HG02623 (cell line): ENCODE data around the gene STXBP4.

Experiments
- ATAC-seq: cut with Tn5 transposase; IDR thresholded peaks from one replicate; pipeline ENCODE4 v1.9.1; 2021; ENCODE audit warnings: moderate library complexity; ENCODE audit not compliant: unreplicated experiment

The STXBP4 gene, protein sequence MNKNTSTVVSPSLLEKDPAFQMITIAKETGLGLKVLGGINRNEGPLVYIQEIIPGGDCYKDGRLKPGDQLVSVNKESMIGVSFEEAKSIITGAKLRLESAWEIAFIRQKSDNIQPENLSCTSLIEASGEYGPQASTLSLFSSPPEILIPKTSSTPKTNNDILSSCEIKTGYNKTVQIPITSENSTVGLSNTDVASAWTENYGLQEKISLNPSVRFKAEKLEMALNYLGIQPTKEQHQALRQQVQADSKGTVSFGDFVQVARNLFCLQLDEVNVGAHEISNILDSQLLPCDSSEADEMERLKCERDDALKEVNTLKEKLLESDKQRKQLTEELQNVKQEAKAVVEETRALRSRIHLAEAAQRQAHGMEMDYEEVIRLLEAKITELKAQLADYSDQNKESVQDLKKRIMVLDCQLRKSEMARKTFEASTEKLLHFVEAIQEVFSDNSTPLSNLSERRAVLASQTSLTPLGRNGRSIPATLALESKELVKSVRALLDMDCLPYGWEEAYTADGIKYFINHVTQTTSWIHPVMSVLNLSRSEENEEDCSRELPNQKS

DNA sequence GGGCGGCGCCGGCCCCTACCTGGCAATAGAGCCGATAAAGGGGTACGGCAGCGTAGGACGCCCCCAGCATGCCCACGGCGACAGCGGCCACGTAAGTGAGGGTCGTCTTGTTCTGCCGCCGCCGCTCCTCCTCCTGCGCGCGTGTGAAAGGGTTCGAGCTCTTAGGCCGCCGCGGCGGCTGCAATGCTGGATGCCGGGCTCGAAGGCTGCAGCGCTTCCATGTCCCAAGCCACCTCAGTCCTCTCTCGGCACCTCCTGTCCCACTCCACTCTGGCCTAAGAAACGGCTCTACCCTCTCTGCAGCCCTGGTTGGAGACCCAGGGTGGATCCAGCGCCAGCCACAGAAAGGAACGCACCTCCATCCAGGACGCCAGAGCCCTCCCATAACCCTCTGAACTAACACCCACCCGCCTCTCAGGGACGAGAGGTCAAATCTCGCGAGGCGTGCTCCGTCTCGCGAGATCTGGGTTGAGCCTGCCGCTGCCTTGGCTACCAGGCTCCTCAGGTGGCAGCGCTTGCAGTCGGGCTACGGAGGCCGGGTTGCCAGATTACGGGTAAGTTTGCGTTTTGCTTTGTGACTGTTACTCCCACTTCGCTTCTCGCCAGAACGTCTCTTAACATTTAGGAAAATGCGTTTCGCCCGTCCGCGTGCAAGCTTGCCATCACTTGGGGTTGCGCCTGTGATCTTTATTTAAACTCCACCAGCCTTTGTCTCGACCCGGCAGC, at the start of gene STXBP4, which contains the start of gene COX11:
Gene STXBP4 (plus strand): TSS at position 504 of the 726 bp plus-strand sequence. CDS start 17,455 bp downstream, outside the sequence.
Gene COX11 (minus strand): TSS at position 393 of the 726 bp plus-strand sequence. CDS start 8 bp downstream, at position 385.
- peak; percentile 91 for ATAC-seq

DNA sequence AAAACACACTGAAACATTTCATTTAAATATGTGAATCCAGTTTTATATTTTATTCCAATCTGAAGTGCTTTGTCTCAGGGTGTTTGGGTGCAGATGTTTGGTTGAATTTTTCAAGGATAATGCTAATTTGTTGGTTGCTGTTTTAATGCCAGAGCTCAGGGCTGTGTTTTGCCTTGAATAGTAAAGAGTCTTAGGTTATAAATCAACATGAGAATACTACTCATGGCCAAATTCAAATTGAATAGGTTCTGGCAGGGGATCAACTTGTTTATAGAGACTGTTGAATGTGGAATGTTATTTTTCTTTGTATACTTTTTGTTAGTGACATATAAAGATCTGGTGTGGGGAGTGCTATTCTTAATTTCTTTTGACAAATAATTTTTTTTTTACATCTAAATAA, 49.1 kb upstream of the STXBP4 start:
- ATAC-seq: no peak

DNA sequence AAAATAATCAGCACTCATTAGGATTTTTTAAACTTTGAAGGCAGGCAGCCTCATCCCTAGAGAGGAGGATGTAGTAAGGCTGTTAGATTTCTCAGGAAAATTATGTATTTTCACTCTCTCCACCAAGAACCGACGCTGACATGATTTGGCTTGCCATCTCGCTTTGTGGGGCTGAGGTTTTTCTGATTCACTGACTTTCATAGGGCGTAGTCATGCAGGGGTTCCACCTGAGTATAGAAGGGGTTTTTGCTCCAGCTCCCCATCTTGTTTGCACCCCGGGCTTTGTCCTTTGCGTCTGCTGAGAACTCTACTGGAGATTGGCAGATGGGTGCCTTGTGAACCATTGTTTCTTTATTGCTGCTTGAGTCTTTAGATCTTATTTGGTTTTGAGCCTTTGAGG, 47.7 kb upstream of the STXBP4 start:
- ATAC-seq: no peak

DNA sequence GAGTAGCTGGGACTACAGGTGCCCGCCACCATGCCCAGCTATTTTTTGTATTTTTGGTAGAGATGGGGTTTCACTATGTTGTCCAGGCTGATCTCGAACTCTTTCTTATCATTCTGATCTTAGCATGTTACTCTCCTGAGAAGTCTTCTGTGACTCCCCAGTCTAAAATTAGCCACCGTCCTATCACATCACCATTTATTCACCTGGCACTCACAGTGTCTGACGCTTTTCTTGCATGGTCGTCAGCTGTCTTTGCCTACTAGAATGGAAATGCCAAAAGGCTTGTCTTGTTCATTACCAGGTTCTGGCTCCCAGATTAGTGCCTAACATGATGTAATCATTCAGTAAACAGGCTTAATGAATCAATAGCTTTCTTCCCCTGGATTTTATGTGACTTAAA, 44.2 kb upstream of the STXBP4 start:
- ATAC-seq: no peak

DNA sequence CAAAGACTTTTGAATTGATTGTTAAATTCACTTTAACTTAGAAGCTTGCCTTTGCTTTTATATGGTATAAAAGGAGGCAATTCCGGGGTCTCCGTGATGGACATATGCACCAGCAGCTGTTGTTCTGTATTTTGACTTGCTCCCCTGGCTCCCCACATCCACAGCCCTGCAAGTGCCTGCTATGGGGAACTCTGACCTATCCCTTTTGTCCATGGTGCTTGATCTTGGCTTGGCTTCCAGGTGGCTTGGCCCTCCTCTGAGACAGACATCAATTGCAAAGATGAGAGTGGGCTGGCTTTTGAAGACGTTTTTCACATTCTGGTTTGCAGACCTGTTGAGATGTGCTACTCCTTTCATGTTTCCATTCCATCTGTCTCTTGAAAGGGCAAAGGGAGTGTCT, 41.0 kb upstream of the STXBP4 start:
- no peak for ATAC-seq

DNA sequence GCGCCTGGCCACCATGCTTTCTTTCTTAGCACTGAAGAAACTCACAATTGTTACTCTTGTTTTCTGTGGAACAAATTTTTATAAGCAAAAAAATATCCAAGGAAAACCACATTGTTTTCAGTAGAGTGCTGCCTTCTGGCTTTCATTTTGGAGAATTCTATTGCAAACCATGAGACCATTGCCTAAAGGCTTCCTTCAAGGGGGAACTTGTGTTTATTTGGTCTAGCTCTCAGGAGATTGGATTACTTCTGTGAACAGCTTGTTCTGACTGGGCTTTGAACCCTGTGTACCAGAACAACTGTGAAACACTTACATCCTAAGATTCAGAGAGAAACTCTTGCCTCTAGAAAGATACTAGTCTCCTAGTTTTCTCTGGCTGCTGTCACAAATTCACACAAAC, 35.9 kb upstream of the STXBP4 start:
- no peak for ATAC-seq

DNA sequence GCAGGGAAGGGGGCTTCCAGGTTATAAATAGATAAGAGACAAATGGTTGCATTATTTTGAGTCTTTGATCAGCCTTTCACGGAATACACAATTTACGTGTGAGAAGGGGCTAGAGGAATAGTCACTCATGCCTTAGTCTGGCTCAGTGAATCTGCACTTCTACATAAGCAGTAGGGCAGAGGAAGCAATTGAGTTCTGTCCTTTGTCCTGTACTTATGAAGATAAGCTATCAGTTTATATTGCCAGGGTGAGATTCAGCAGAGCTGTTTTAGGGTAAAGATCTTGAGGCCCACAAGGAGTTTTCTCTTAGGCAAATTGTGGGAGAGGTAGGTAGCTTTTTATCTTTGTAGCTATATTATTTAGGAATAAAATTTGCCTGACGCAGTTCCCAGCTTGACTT, 34.6 kb upstream of the STXBP4 start:
- no peak for ATAC-seq

DNA sequence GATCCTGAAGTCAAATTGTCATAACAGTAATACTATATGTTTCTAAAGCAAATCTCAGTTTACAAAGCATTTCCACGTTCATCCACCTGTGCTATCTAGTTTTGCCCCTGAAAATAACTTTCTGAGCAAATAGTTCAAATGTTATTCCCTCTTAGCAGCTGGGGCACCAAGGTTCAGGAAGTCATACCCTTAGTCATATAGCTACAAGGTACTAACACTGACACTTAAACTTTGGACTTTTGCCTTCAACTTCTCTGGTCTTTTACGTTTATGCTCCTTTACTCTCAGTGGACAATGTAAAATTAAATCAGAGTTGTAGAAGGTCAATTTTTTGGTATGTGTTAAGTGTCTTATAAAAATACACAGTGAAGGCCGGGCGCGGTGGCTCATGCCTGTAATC, 33.1 kb upstream of the STXBP4 start:
- ATAC-seq: no peak

DNA sequence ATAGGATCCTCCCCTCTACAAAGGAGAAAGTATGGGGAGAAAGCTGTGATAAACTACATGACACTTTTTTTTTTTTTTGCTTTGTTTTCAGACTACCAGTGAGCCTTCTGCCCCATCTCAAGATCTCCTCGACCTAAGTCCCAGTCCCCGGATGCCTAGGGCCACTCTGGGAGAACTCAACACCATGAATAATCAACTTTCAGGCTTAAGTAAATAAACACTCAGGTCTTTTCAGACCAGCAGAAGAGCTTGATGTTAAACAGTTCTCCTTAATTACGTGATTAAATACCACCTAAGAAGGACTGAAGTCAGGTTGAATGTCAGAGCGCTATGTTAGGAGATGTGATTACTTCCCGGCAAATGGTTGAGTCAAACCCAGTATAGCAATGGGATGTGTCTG, 31.5 kb upstream of the STXBP4 start:
- ATAC-seq: no peak

DNA sequence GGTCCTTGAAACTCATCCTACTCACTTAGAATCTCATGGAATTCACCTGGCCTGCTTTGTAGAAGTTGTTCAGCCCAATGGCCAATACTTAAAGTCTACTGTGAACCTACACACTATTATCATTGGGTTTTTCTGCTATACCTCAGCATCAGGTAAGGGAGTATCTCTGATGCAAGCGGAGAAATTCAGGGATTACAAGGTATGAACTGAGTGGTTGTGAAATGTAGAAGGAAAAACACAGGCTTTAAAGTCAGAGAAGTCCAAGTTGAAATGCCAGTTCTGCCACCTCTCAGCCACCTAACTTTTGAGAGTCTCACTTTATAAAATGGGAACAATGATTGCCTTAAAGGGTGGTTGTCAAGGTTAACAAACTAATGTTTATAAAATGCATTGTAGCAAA, 31.1 kb upstream of the STXBP4 start:
- no peak for ATAC-seq

DNA sequence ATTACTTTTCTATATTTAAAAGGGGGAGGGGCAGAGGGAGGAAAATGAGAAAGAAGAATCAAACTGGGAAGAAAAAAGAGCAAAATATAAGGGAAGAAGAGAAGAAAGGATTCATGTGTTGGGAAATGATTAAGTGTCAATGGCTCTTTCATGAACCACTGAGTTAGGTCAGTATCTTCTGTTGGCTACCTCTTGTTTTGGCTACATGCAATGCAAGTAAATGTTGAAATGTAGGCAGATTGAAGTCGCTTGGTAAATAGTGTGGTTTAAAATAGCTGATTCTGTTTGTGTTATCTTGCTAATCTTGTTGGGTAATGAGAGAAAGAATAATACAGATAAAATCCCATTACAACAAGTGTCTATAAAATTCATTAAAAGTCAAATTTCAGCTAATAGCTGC, 27.3 kb upstream of the STXBP4 start:
- ATAC-seq: no peak

DNA sequence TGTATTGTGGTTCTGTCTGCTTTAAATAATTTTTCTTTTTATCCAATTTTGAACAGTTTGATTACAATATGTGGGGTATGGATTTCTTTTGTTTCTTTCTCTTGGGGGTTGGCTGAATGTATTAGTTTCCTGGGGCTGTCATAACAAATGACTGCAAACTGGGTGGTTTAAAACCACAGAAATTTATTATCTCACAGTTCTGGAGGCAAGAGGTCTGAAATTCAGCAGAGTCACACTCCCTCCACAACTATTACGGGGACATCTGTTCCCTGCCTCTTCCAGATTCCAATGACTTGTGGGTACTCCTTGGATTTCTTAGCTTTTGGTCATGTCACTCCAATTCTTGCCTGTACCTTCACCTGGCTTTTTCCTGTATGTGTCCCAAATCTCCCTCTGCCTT, 23.8 kb upstream of the STXBP4 start:
- ATAC-seq: no peak

DNA sequence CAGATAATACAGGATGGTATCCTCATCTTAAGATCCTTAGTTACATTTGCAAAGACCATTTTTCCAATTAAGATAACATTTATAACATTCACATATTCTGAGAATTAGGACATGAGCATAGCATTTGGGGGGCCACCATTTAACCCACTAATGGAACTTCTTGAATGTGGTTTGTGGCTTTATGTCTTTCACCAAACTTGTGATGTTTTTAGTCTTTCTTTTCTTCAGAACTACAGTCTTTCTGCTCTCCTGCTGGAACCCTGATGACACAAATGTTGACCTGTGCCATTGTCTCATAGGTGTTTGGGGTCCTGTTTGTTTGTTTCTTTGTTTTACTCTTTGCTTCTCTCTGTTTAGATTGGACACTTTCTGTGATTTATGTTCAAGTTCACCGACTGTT, 23.3 kb upstream of the STXBP4 start:
- ATAC-seq: no peak

DNA sequence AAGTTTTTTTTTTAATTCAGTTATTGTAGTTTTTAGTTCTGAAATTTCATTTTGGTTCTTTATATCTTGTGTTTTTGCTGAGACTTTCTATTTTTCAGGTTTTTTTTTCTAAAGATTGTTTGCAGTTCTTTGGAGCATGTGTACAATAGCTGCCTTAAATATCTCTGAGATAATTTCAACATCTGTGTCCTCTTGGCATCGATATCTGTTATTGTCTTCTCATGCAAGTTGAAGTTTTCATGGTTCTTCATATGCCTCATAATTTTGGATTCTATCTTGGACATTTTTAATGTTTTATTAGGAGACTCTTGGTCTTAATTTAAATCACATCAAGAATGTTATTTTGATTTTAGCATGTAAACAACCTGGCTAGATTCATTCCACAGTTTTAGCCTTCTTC, 22.9 kb upstream of the STXBP4 start:
- ATAC-seq: no peak

DNA sequence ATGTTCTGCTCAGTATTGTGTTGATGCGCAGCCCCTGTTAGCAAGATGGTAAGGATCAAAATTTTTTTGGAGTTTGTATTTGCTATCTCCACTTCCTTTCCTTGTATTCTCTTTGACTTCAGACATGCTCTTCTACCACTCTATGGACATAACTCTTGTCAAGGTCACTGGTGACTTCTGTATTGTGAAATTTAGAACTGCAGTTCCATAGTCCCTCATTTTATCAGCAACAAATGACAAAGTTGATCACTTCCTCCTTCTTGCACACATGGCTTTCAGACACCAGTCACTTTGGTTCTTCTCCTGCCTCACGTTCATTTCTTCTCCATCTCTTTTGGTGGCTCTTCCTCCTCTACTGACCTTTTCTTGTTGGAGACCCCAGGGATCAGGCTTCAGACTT, 21.2 kb upstream of the STXBP4 start:
- no peak for ATAC-seq

DNA sequence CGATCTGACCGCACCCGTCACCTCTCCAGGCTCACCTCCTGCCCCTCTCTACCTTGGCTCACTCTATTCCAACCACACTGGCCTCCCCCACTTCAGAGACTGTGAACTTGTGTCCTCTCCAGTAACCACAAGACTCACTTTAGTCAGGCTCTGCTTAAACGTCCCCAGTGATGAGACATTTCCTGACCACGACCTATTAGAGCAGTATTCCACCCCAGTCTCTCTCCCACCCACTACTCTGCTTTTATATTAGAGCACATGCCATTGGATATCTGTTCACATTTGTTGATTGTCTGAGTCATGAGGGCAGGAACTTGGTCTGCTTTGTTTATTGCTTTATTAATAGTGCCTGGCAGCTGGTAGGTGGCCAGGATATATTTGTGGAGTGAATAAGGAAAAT, 20.2 kb upstream of the STXBP4 start:
- peak; percentile 50 for ATAC-seq

DNA sequence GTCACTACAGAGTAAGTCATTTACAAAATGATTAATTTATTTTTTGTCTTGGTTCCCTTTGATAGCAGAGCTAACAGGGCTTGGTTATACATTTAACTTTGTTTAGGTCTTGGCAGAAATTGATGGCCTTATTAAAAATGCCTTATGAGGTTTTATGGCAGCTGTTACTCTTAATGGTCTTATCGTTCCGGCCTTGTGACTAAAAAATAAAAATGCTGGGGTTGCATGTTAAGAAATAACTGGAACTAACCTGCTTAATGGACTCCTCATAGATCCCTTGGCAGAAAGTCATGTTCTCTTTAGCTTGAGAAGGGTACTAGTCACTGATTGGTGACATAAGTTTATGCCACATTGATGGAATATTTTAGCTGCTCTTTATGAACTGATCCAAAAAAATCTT, 18.4 kb upstream of the STXBP4 start:
- ATAC-seq: no peak

DNA sequence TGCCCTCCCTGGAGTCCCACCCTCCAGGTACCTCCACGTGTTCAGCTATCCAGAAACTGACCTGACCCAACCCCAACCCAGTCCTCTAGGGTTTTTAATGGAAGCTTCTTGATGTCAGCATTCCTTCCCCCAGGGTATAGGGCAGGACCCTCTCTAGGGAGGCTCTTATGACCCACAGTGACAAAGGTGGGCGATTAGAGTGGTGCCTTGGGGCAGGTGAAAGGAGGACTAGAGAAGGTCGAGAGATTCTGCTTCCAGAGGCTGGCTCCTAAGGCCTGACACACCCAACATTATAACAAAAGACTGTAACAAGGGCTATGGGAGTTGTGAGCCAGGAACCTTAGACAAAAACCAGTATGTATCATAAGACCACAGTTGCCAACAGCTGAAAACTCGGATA, 17.3 kb upstream of the STXBP4 start:
- no peak for ATAC-seq

DNA sequence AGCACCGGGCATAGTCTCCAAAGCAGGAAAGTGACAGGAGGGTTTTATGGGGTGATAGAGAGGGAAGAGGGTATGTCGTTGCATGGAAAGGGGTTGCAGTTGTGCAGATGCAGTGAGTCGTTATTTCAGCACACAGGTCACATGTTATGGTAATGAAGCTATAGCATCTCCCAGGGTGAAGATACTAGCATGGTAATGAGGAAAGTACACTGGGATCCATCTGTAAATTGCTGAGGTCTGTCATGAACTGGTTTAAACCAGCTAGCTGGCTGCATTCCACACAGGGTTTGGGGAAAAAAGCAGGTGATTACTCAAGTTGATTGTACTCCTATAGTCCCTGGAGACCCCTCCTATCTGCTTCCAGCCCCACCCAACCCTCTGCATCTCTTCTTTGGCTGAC, 11.8 kb upstream of the STXBP4 start:
- no peak for ATAC-seq

DNA sequence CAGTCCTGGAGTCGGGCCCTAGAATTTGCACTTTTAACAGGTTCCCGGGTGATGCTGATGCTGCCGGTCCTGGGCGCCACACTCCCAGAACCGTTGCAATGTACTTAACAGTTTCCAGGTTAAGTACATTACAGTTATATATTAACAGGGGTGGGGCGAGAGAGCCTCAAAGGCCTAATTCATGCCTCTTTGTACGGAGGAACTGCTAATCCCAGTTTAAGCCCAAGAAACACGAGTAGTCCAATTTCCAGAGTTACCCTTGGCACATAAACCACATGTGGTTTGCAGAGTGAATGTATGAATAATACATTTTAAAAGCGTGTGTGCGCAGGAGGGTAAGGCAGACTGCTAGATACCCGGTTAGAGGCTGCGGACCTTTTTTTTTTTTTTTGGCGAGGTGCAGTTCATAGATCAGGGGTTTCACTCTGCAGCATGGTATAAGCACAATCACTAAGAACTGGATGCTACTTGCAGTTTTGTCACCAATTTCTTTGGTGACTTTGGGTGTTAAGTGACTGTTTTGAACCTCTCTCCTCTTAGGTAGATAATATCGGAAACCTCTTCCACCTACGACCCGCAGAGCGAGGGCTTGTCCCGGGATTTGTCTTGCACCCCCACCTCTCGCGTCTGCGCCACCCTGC, 824 bp upstream of the STXBP4 start:
- ATAC-seq: peak; percentile 9

DNA sequence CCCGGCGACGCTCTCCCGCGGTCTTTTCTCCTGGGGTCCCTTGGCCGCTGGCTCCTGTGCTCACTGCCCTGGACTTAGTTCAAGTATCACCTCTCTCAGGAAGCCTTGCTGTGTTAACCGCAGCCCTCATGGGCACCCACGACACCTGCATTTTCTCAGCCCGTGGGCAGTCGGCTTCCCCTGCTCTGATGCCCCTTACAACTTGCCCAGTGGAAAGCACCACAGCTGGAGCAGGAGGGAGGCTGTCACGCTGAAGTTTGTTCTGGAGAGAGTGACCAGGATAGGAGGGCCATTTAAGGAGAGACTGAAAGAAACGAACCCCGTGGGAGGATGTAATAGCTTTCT, 395 bp downstream of the STXBP4 start:
- peak; percentile 26 for ATAC-seq
